Nephron progenitor cell (in vitro differentiated cells): ENCODE measurements around the gene C11orf54.

ENCODE experiments used
- DNase-seq: peaks from one replicate; pipeline ENCODE4 v3.0.0; 2021
- H3K27ac Mint-ChIP-seq: 2 replicates; pipeline ENCODE4 v1.8.0; 2021; ENCODE audit warnings: mild to moderate bottlenecking, moderate library complexity, mixed read lengths
- H3K27me3 Mint-ChIP-seq: 2 replicates; pipeline ENCODE4 v1.8.0; 2021; ENCODE audit warnings: mild to moderate bottlenecking, low read depth, mixed read lengths; ENCODE audit not compliant: poor library complexity
- H3K36me3 Mint-ChIP-seq: 2 replicates; pipeline ENCODE4 v1.8.0; 2021; ENCODE audit warnings: low read depth, mixed read lengths
- H3K4me1 Mint-ChIP-seq: 2 replicates; pipeline ENCODE4 v1.8.0; 2021; ENCODE audit warnings: mixed read lengths
- H3K4me3 Mint-ChIP-seq: 2 replicates; pipeline ENCODE4 v1.8.0; 2021; ENCODE audit warnings: mild to moderate bottlenecking, moderate library complexity, mixed read lengths
- H3K9me3 Mint-ChIP-seq: 2 replicates; pipeline ENCODE4 v1.8.0; 2021; ENCODE audit warnings: mild to moderate bottlenecking, moderate library complexity, mixed read lengths
- TF ChIP-seq, protein P1 (sequence below): fragments of 200-600 bp; sonication (generic); IDR thresholded peaks from 2 replicates; pipeline ENCODE4 v1.5.0; 2021; ENCODE audit warnings: antibody characterized with exemption

The C11orf54 gene

DNA sequence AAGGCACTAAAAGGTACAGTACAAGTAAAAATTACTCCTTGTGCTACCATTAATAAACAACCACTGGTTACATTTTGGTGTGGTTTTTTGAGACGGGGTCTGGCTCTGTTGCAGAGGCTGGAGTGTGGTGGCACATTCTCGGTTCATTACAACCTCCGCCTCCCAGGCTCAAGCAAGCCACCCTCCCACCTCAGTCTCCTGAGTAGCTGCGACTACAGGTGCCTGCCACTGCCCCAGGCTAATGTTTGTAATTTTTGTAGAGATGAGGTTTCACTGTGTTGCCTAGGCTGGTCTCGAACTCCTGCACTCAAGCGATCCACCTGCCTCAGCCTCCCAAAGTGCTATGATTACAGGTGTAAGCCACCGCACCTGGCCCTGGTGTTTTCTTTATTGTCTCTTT, 20.9 kb upstream of the C11orf54 start:
- no peak overlapping the region for H3K4me3 Mint-ChIP-seq
- no peaks in the 10 kb centered on the region for H3K9me3 Mint-ChIP-seq
- H3K27me3 Mint-ChIP-seq, result no peaks in the 10 kb centered on the region
- H3K4me1 Mint-ChIP-seq, result no peaks in the 10 kb centered on the region
- peaks cover 75% of the 10 kb centered on the region for H3K36me3 Mint-ChIP-seq
- TF ChIP-seq, protein P1, sequence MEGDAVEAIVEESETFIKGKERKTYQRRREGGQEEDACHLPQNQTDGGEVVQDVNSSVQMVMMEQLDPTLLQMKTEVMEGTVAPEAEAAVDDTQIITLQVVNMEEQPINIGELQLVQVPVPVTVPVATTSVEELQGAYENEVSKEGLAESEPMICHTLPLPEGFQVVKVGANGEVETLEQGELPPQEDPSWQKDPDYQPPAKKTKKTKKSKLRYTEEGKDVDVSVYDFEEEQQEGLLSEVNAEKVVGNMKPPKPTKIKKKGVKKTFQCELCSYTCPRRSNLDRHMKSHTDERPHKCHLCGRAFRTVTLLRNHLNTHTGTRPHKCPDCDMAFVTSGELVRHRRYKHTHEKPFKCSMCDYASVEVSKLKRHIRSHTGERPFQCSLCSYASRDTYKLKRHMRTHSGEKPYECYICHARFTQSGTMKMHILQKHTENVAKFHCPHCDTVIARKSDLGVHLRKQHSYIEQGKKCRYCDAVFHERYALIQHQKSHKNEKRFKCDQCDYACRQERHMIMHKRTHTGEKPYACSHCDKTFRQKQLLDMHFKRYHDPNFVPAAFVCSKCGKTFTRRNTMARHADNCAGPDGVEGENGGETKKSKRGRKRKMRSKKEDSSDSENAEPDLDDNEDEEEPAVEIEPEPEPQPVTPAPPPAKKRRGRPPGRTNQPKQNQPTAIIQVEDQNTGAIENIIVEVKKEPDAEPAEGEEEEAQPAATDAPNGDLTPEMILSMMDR, result no peak
- no peak overlapping the region for H3K27ac Mint-ChIP-seq
- no peak for DNase-seq

DNA sequence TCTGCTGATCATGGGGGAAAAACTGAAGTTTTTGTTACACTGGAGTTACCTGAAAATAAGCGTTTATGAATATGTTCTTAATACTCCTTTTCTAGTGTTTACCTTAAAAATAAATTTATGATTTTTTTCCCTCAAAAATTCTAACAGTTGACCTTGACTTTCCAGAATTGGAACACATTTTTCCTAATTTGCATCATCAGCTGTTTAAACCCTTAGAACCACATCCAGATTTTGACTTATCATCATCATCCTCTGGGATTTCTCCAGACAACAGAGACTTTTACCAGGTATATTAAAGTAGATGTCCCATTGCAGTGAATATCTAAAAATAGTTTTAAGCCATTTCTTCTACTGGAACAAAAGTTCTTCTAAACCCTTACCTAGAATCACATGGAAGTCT, 17.4 kb upstream of the C11orf54 start:
- Mint-ChIP-seq H3K4me1 (no peaks in the 10 kb centered on the region), H3K27ac (no peak overlapping the region), H3K36me3 (peaks cover 74% of the 10 kb centered on the region), H3K9me3 (no peaks in the 10 kb centered on the region), H3K27me3 (no peaks in the 10 kb centered on the region), H3K4me3 (no peak overlapping the region)
- TF ChIP-seq, protein P1, result no peak
- DNase-seq, result no peak

DNA sequence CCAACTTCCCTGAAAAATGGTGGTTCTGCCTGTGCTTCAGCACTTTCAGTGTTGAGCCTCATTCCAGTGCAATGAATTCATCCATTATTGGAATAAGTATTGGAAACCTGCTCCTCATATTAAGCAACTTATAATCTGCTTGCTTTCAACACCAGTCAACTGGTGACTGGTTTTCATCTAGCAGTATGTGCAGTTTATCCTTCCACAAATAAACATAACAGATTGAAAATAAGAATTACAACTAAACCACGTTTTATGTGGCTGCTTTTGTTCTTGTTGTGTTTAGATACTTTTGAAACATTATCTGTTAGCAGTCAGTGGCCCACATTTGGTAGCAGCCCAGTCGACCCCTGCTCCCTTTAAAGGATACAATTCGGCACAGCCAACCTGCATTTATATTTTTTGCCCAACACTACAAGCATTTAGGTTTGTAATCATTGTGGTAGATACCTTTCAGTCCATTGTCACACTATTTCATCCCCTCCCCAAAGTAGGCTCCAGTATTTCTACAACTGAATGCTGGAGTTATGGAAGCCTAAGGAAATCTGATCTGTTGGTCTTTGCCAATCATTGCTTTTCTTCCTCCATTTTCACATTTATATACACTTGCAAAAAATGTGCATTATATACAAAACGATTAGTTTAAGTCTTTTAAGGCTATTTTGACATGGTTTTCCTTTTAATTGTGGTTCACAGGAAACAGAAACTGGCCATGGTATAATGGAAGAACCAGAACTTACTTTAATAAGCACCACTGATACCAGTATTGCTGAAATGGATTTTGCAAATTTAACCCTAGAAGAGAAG, 13.3 kb upstream of the C11orf54 start:
- no peaks in the 10 kb centered on the region for H3K4me1 Mint-ChIP-seq
- H3K27ac Mint-ChIP-seq, result peak overlapping the region; percentile 86
- no peaks in the 10 kb centered on the region for H3K9me3 Mint-ChIP-seq
- H3K36me3 Mint-ChIP-seq, result peaks cover 75% of the 10 kb centered on the region
- no peak overlapping the region for H3K4me3 Mint-ChIP-seq
- TF ChIP-seq, protein P1, result no peak
- DNase-seq, result no peak
- no peaks in the 10 kb centered on the region for H3K27me3 Mint-ChIP-seq

DNA sequence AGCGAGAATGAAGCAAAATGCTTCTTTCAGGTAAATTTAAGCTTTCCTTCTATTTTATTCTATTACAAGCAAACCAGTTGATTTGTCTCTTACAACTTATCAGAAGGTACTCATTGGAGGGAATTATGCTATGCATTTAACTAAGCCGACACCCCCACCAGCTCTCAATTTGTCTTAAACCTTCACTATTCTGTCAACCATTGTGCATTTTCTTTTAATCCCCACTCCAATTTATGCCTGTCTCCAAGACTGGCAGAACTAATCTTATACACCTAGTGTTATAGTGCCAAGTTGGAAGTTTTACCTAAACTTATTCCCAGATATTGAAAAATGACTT, 12.7 kb upstream of the C11orf54 start:
- TF ChIP-seq, protein P1, result no peak
- peak overlapping the region; percentile 86 for H3K27ac Mint-ChIP-seq
- no peaks in the 10 kb centered on the region for H3K27me3 Mint-ChIP-seq

DNA sequence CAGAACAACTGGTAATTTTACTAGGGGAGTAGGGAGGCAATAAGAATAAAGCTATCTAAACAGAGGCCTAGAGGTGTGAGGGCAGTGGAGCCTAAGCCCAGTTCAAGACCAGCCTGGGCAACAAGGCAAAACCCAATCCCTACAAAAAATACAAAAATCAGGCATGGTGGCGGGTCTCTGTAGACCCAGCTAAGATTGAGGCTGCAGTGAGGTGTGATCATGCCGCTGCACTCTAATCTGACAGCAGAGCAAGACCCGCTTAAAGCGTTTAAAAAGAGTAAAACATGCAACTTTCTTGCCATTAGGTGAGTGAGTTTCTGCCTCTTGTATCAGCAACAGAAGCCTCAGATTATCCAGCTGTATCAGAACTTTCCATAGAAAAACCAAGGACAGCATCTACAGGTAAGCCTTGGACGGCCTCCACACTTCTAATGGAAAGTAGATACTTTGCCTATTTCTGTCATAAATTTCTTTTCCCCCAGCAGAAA, 12.3 kb upstream of the C11orf54 start:
- Mint-ChIP-seq H3K27me3 (no peaks in the 10 kb centered on the region), H3K9me3 (no peaks in the 10 kb centered on the region), H3K4me3 (no peak overlapping the region), H3K27ac (peak overlapping the region; percentile 97), H3K4me1 (no peaks in the 10 kb centered on the region), H3K36me3 (peaks cover 75% of the 10 kb centered on the region)
- DNase-seq, result no peak
- TF ChIP-seq, protein P1, result no peak

More for the DNA sequence above, 12.7 kb upstream of the C11orf54 start:
- peaks cover 76% of the 10 kb centered on the region for H3K36me3 Mint-ChIP-seq
- no peaks in the 10 kb centered on the region for H3K9me3 Mint-ChIP-seq
- H3K4me1 Mint-ChIP-seq, result no peaks in the 10 kb centered on the region
- no peak for DNase-seq
- H3K4me3 Mint-ChIP-seq, result no peak overlapping the region
